SU-DHL-6 (cell line): ENCODE results near the gene PLD1.

Experiments
- EZH2phosphoT487 ChIP-seq: fragments of 200-600 bp; sonication (generic), shearing (Covaris generic); conservative IDR thresholded peaks from 2 replicates; pipeline ENCODE4 v1.6.1; 2018; ENCODE audit warnings: mild to moderate bottlenecking, antibody characterized with exemption, low read length, moderate library complexity, mixed read lengths
- TF ChIP-seq, protein P1 (sequence below): fragments of 200-600 bp; sonication (generic); IDR thresholded peaks from one replicate; pipeline ENCODE4 v1.5.1; 2017; ENCODE audit warnings: antibody characterized with exemption, mild to moderate bottlenecking, low read length, moderate library complexity; ENCODE audit not compliant: insufficient read depth, poor library complexity, severe bottlenecking

DNA sequence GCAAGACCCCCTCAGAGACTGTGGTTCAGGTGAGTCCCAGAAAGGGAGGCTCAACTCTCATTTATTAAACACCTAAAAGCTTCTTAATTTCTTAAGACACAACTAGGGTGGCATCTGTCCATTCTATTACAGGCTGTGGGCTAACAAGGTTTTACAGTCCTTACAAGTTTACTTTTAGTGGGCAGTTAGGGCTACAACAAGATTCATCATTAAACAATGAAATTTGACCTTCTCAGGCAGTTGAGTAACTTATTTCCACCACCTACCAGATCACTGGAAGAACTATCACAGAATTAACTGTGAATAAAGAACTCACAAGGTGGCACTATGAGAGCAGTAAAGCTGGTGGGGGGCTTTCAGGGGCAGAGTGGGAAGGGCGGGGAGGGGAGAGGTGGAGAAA, 132.6 kb downstream of the PLD1 start:
- TF ChIP-seq, protein P1, sequence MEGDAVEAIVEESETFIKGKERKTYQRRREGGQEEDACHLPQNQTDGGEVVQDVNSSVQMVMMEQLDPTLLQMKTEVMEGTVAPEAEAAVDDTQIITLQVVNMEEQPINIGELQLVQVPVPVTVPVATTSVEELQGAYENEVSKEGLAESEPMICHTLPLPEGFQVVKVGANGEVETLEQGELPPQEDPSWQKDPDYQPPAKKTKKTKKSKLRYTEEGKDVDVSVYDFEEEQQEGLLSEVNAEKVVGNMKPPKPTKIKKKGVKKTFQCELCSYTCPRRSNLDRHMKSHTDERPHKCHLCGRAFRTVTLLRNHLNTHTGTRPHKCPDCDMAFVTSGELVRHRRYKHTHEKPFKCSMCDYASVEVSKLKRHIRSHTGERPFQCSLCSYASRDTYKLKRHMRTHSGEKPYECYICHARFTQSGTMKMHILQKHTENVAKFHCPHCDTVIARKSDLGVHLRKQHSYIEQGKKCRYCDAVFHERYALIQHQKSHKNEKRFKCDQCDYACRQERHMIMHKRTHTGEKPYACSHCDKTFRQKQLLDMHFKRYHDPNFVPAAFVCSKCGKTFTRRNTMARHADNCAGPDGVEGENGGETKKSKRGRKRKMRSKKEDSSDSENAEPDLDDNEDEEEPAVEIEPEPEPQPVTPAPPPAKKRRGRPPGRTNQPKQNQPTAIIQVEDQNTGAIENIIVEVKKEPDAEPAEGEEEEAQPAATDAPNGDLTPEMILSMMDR: no peak
- TF ChIP-seq EZH2phosphoT487: no peak
